OCI-LY3 (cell line): ENCODE measurements around the gene RLF.

Experiments
- H2AFZ ChIP-seq: fragments of 200-600, 300-600 bp; shearing (Covaris generic); 2 replicates; pipeline ENCODE4 v1.6.0; 2014; ENCODE audit warnings: antibody characterized with exemption, low read depth, low read length
- H3K27ac ChIP-seq: fragments of 200-600, 300-600 bp; sonication (generic); 2 replicates; pipeline ENCODE4 v1.5.1; 2014; ENCODE audit warnings: mild to moderate bottlenecking, low read length, moderate library complexity, mixed read lengths
- H3K27me3 ChIP-seq: fragments of 200-600, 300-600 bp; sonication (generic); 2 replicates; pipeline ENCODE4 v1.6.1; 2014; ENCODE audit warnings: low read depth, low read length, mixed read lengths
- H3K36me3 ChIP-seq: fragments of 200-600, 300-600 bp; sonication (generic); replicated peaks from 2 replicates; pipeline ENCODE3; 2014; ENCODE audit warnings: low read depth, low read length, mixed read lengths
- H3K4me1 ChIP-seq: fragments of 300-600, 200-600 bp; sonication (generic); 2 replicates; pipeline ENCODE4 v1.6.1; 2014; ENCODE audit warnings: low read length, mixed read lengths
- H3K4me2 ChIP-seq: fragments of 200-600, 300-600 bp; sonication (generic); 2 replicates; pipeline ENCODE4 v1.6.1; 2014; ENCODE audit warnings: low read length, mixed read lengths
- H3K4me3 ChIP-seq: fragments of 300-600, 200-600 bp; sonication (generic); 2 replicates; pipeline ENCODE4 v1.5.1; 2014; ENCODE audit warnings: antibody characterized with exemption, mild to moderate bottlenecking, low read length, moderate library complexity
- H3K79me2 ChIP-seq: fragments of 300-600, 200-600 bp; shearing (Covaris generic); 2 replicates; pipeline ENCODE4 v1.6.1; 2014; ENCODE audit warnings: mild to moderate bottlenecking, low read length, mixed read lengths
- H3K9ac ChIP-seq: fragments of 300-600, 200-600 bp; shearing (Covaris generic); 2 replicates; pipeline ENCODE4 v1.6.0; 2014; ENCODE audit warnings: mild to moderate bottlenecking, low read length, moderate library complexity
- H3K9me3 ChIP-seq: fragments of 200-600, 300-600 bp; shearing (Covaris generic); 2 replicates; pipeline ENCODE4 v1.6.1; 2014; ENCODE audit warnings: low read length, mixed read lengths; ENCODE audit not compliant: insufficient read depth
- H4K20me1 ChIP-seq: fragments of 200-600, 300-600 bp; sonication (generic); 2 replicates; pipeline ENCODE4 v1.6.1; 2016; ENCODE audit warnings: low read length, mixed read lengths; ENCODE audit not compliant: insufficient read depth
- EZH2phosphoT487 ChIP-seq: fragments of 200-600 bp; shearing (Covaris generic); IDR thresholded peaks from 2 replicates; pipeline ENCODE4 v1.6.1; 2018; ENCODE audit warnings: antibody characterized with exemption, mixed run types, low read depth
- TF ChIP-seq, protein P1 (sequence below): fragments of 200-600, 300-600 bp; sonication (generic); IDR thresholded peaks from 2 replicates; pipeline ENCODE4 v1.5.1; 2014; ENCODE audit warnings: antibody characterized with exemption, low read length, low read depth

The RLF gene

DNA sequence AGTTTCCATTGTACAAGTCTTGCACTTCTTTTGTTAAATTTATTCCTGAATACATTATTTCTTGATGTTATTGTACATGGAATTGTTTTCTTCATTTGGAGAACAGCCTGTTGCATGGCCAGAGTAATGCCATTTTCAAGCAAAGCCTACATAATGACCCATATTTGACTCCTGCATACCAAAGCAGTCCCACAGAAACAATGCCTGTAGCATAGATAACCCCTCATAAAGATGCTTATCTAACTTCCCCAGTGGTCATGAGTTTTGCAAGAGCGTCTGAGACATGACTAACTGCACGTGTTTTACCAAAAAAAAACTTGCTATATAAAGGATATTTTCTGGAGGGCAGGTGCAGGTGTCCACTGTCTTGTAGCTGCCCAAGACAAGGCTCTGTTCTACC, 30.3 kb upstream of the RLF start:
- Histone ChIP-seq H3K9me3 (no peaks in the 10 kb centered on the region), H2AFZ (no peak overlapping the region), H3K27me3 (peaks cover 3% of the 10 kb centered on the region; the same call in 1 of the 2 replicates), H3K9ac (no peak overlapping the region), H3K79me2 (no peaks in the 10 kb centered on the region), H3K27ac (no peak overlapping the region), H3K4me1 (no peaks in the 10 kb centered on the region), H3K4me3 (no peak overlapping the region), H3K36me3 (no peaks in the 10 kb centered on the region), H3K4me2 (no peak overlapping the region), H4K20me1 (no peaks in the 10 kb centered on the region)
- TF ChIP-seq, protein P1, sequence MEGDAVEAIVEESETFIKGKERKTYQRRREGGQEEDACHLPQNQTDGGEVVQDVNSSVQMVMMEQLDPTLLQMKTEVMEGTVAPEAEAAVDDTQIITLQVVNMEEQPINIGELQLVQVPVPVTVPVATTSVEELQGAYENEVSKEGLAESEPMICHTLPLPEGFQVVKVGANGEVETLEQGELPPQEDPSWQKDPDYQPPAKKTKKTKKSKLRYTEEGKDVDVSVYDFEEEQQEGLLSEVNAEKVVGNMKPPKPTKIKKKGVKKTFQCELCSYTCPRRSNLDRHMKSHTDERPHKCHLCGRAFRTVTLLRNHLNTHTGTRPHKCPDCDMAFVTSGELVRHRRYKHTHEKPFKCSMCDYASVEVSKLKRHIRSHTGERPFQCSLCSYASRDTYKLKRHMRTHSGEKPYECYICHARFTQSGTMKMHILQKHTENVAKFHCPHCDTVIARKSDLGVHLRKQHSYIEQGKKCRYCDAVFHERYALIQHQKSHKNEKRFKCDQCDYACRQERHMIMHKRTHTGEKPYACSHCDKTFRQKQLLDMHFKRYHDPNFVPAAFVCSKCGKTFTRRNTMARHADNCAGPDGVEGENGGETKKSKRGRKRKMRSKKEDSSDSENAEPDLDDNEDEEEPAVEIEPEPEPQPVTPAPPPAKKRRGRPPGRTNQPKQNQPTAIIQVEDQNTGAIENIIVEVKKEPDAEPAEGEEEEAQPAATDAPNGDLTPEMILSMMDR, result no peak
- TF ChIP-seq EZH2phosphoT487, result no peak

DNA sequence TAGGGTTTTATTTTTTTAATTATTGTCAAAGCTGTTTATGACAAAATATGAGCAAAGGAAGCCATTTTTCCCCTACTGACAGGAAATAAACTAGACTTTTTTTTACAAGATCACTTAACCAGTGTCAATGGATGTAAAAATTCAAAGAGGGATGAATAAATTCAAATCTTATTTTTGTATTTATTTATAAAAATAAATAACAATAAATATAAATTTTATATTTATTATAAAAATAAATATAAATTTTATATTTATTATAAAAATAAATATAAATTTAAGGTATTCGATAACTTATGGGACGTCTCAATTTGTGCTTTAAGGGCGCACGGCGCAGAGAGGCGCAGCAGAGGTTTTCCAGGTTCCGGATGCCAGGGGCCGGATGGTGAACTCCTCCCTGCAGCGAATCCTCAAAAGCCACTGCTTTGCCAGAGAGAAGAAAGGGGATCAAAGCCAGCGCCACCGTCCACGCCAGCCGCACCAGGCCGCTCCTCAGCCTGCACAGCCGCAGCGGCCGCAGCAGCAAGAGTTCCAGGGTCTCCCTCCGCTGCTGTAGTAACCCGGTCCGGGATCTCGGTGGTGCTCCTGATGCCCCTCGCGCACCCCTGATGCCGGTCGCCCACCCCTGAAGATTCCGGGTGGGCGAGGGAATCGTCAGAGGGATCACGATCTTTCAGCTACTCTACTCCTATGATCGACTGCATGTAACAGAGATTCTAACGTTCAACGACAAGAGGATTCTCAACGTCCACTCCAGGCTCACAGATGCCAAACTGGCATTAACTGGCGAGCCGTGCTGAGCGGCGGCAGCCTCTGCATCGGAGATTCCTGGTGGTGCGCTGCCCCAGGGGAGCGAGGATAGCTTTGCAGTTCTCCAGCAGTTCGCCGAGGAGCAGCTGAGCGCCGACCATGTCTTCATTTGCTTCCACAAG, 28.5 kb upstream of the RLF start:
- no peak overlapping the region for H3K4me2 ChIP-seq
- no peaks in the 10 kb centered on the region for H3K4me1 ChIP-seq
- peaks cover 7% of the 10 kb centered on the region; the same call in 1 of the 2 replicates for H3K27me3 ChIP-seq
- H3K27ac ChIP-seq, result no peak overlapping the region
- no peaks in the 10 kb centered on the region for H3K36me3 ChIP-seq
- no peaks in the 10 kb centered on the region for H3K79me2 ChIP-seq
- no peaks in the 10 kb centered on the region for H3K9me3 ChIP-seq
- no peaks in the 10 kb centered on the region for H4K20me1 ChIP-seq
- TF ChIP-seq, protein P1, result no peak
- no peak for TF ChIP-seq EZH2phosphoT487
- H3K4me3 ChIP-seq, result no peak overlapping the region
- no peak overlapping the region for H3K9ac ChIP-seq
- no peak overlapping the region for H2AFZ ChIP-seq

DNA sequence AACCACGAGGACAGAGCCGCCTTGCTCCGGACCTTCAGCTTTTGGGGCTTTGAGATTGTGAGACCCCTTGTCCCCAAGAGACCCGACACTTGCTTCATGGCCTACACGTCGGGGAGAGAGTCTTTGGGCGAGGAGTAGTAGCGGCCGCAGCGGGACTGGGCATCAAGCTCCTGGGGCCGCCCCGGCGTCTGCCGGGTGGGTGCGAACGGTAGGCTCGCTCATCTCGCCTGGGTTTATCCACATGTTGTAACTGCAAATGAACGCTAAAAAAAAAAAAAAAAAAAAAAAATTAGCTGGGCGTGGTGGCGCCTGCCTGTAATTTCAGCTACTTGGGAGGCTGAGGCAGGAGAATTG, 27.9 kb upstream of the RLF start:
- Histone ChIP-seq H3K9me3 (no peaks in the 10 kb centered on the region), H3K27me3 (peaks cover 7% of the 10 kb centered on the region; the same call in 1 of the 2 replicates), H3K36me3 (no peaks in the 10 kb centered on the region), H2AFZ (no peak overlapping the region), H3K27ac (no peak overlapping the region), H3K4me3 (no peak overlapping the region), H4K20me1 (no peaks in the 10 kb centered on the region), H3K9ac (no peak overlapping the region), H3K4me1 (no peaks in the 10 kb centered on the region), H3K4me2 (no peak overlapping the region), H3K79me2 (no peaks in the 10 kb centered on the region)
- TF ChIP-seq EZH2phosphoT487, result no peak
- TF ChIP-seq, protein P1, result no peak

DNA sequence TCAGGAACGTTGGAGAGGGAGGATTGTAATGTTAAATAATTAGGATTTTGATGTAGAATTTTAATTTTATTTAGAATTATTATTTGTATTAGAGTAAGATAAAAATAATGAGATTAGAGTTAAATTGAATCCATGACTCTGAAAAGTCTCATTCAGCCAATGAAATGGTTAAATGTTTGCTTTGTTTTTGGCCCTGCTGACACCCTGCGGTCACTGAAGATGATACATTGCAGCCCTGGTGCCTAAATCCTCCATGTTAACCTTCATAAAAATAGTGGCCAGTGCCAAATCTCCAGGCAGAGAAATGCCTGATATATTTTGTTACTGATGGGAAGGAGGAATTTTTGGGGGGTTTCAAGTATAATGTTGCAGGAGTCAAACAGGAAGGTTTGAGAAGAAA, 27.3 kb upstream of the RLF start:
- H3K9me3 ChIP-seq, result no peaks in the 10 kb centered on the region
- H3K4me1 ChIP-seq, result no peaks in the 10 kb centered on the region
- no peak overlapping the region for H3K9ac ChIP-seq
- H4K20me1 ChIP-seq, result no peaks in the 10 kb centered on the region
- peaks cover 9% of the 10 kb centered on the region; the same call in 1 of the 2 replicates for H3K27me3 ChIP-seq
- H3K27ac ChIP-seq, result no peak overlapping the region
- TF ChIP-seq EZH2phosphoT487, result no peak
- TF ChIP-seq, protein P1, result no peak
- H3K36me3 ChIP-seq, result no peaks in the 10 kb centered on the region
- H3K79me2 ChIP-seq, result no peaks in the 10 kb centered on the region
- H3K4me3 ChIP-seq, result no peak overlapping the region
- no peak overlapping the region for H3K4me2 ChIP-seq
- no peak overlapping the region for H2AFZ ChIP-seq
